ENCODE measurements around the gene PTMS.

Gene PTMS

DNA sequence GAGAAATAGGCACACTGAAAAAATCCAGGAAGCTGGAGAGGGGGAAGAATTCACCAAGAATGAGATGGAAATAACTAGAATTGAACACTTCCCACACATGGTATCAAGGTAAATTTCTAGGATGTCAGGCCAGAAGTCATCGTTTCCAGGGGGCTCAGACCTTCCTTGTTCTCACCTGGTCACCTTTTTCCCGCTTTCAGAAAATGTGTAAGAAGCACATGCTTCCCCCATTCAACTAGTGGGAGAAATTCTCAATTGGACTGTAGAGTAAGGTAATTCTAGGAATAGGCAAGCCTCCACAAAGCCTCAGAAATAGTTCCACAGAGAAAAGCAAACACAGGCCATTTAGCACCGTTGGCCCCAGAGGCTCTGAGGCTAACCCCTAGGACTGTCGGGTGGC is 2.8 kb upstream of the PTMS start:
- no peaks in the 10 kb centered on the region for H3K9me3 ChIP-seq (ENCODE audit: control insufficient read depth, low read length)
- no peaks in the 10 kb centered on the region for H3K79me1 ChIP-seq (replicated peaks; ENCODE audit: low read length, poor library complexity, severe bottlenecking)
- peak overlapping the region; percentile 76 to 98 for H3K4ac ChIP-seq (ENCODE audit: low read depth in 1 of 2, low read length in 2 of 2)
- peak overlapping the region; percentile 82 to 90 for H3K18ac ChIP-seq (ENCODE audit: low read depth in 1 of 2, low read length in 2 of 2)
- H3K27me3 ChIP-seq (ENCODE audit: control insufficient read depth in 1 of 2, insufficient read depth in 1 of 2, low read length in 2 of 2): no peaks in the 10 kb centered on the region
- H2BK5ac ChIP-seq (ENCODE audit: low read depth, low read length, poor library complexity, severe bottlenecking): peak overlapping the region; percentile 48
- H2BK15ac ChIP-seq (ENCODE audit: low read depth, poor library complexity, severe bottlenecking): peak overlapping the region; percentile 55
- H3K23ac ChIP-seq (ENCODE audit: low read length in 2 of 2): no peak overlapping the region
- DNase-seq: no peak
- peak overlapping the region in 1 of 2 experiments; percentile 61 for H3K4me3 ChIP-seq (ENCODE audit: insufficient read depth in 1 of 2, low read depth in 1 of 2, low read length in 2 of 2)
- 74% methylated on average over 3 of the region's 4 CpGs for WGBS
- peak overlapping the region; percentile 97 for H3K27ac ChIP-seq (ENCODE audit: low read length, poor library complexity, severe bottlenecking)
- H4K91ac ChIP-seq (ENCODE audit: low read length): peak overlapping the region; percentile 67
- no peak overlapping the region for H3K4me2 ChIP-seq (ENCODE audit: low read length, poor library complexity, severe bottlenecking)
- H3K9ac ChIP-seq (ENCODE audit: low read length): peak overlapping the region; percentile 68
- peak overlapping the region; percentile 71 for H2BK120ac ChIP-seq (ENCODE audit: low read depth, low read length)
- no peaks in the 10 kb centered on the region for H3K36me3 ChIP-seq (ENCODE audit: control insufficient read depth in 1 of 2, insufficient read depth in 2 of 2, low read depth in 1 of 2, low read length in 2 of 2)
- no peak overlapping the region for H2AFZ ChIP-seq (ENCODE audit: low read depth, low read length)
- peak overlapping the region; percentile 75 to 82 for H2BK12ac ChIP-seq (ENCODE audit: low read length in 2 of 2)
- H4K8ac ChIP-seq (ENCODE audit: low read length): peak overlapping the region; percentile 71
- peaks cover 18% of the 10 kb centered on the region for H3K4me1 ChIP-seq (ENCODE audit: control insufficient read depth, insufficient read depth, low read depth, low read length)
- peak overlapping the region; percentile 99 for H2AK5ac ChIP-seq (ENCODE audit: low read length, severe bottlenecking)
- H3K14ac ChIP-seq (ENCODE audit: low read length in 2 of 2): no peak overlapping the region

DNA sequence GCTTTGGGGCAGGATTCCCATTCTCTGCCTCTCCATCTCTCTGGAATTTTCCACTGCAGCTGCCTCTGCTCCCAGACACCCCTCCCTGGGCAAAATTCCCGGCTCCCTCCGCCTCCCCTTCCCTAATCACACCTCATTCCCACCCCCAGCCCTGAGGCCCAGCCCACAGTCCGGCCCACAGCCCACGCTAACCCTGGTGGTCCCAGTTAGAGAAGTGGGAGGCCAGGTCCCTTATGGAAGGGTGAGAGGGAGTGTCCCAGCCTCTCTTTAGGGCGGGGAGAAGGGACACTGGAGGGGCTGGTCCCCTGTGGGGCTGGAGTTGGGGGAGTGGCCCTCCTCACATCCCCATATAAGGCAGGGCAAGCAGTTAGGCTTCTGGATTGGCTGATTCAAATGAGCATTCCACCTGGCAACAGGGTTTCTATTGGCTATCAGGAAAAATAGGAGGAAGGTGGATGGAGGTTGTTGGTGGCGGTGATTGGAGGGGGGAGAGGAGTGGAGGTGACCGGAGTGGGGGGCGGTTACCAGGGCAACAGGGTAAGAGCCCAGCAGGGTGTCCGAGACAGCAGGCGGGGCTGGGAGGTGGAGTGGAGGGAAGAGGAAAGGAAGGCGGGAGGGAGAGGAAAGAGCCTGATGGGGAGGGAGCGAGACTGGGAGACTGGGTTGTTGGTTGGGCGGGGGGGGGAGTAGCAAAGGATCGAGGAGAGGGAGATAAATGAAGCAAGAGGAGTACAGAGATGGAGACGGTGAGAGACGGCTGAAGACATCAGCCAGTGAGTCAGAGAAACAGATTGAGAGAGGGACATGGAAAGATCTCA is 1.9 kb upstream of the PTMS start:
- Histone ChIP-seq H3K9ac (ENCODE audit: low read length) (peak overlapping the region; percentile 68), H3K36me3 (ENCODE audit: control insufficient read depth in 1 of 2, insufficient read depth in 2 of 2, low read depth in 1 of 2, low read length in 2 of 2) (no peaks in the 10 kb centered on the region), H3K79me1 (replicated peaks; ENCODE audit: low read length, poor library complexity, severe bottlenecking) (no peaks in the 10 kb centered on the region), H3K18ac (ENCODE audit: low read depth in 1 of 2, low read length in 2 of 2) (peak overlapping the region; percentile 82 to 90), H3K27me3 (ENCODE audit: control insufficient read depth in 1 of 2, insufficient read depth in 1 of 2, low read length in 2 of 2) (no peaks in the 10 kb centered on the region), H2BK12ac (ENCODE audit: low read length in 2 of 2) (peak overlapping the region; percentile 57 to 82), H3K23ac (ENCODE audit: low read length in 2 of 2) (no peak overlapping the region), H3K4me2 (ENCODE audit: low read length, poor library complexity, severe bottlenecking) (peak overlapping the region; percentile 55), H4K91ac (ENCODE audit: low read length) (peak overlapping the region; percentile 67), H3K4me1 (ENCODE audit: control insufficient read depth, insufficient read depth, low read depth, low read length) (peaks cover 26% of the 10 kb centered on the region), H2AK5ac (ENCODE audit: low read length, severe bottlenecking) (peak overlapping the region; percentile 99), H3K4me3 (ENCODE audit: insufficient read depth in 1 of 2, low read depth in 1 of 2, low read length in 2 of 2) (peak overlapping the region in 1 of 2 experiments; percentile 61), H3K27ac (ENCODE audit: low read length, poor library complexity, severe bottlenecking) (peak overlapping the region; percentile 97), H3K14ac (ENCODE audit: low read length in 2 of 2) (no peak overlapping the region), H4K8ac (ENCODE audit: low read length) (peak overlapping the region; percentile 71), H2BK15ac (ENCODE audit: low read depth, poor library complexity, severe bottlenecking) (peak overlapping the region; percentile 55), H3K4ac (ENCODE audit: low read depth in 1 of 2, low read length in 2 of 2) (peak overlapping the region in 1 of 2 experiments; percentile 98), H3K9me3 (ENCODE audit: control insufficient read depth, low read length) (no peaks in the 10 kb centered on the region), H2BK120ac (ENCODE audit: low read depth, low read length) (peak overlapping the region; percentile 71), H2AFZ (ENCODE audit: low read depth, low read length) (no peak overlapping the region), H2BK5ac (ENCODE audit: low read depth, low read length, poor library complexity, severe bottlenecking) (peak overlapping the region; percentile 48)
- peak; percentile 100 for DNase-seq
- WGBS: under 1% methylated on average over 16 of the region's 16 CpGs

DNA sequence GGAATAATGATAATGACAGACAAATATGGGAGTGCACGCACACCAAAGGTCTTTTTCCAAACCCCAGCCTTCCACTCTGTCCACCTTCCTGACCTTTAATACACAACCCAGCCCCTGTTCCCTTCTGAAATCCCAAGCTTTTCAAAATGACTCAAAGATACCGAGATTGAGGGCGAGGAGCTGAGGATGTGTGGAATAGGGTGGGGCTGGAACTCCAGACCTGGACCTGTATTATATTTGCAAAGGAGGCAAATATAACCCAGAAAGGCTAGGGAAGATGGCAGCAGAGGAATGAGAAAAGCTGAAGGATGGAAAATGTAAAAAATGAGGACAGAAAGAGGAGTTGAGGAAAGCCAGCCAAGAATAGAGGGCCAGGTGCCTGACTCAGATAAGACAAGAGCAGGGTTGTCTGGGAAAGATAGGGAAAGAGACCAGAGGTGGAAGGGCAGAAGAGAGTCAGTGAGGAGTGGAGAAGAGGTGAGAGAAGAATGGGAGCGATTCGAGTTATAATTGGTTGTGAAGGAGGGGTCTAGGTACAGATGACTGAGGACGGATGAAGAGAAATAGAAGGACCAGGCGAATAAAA is 1.0 kb upstream of the PTMS start:
- H2BK120ac ChIP-seq (ENCODE audit: low read depth, low read length): peak overlapping the region; percentile 67
- H2BK12ac ChIP-seq (ENCODE audit: low read length in 2 of 2): peak overlapping the region; percentile 65 to 93
- peak overlapping the region; percentile 53 for H2BK5ac ChIP-seq (ENCODE audit: low read depth, low read length, poor library complexity, severe bottlenecking)
- H3K9ac ChIP-seq (ENCODE audit: low read length): peak overlapping the region; percentile 72
- H3K4me3 ChIP-seq (ENCODE audit: insufficient read depth in 1 of 2, low read depth in 1 of 2, low read length in 2 of 2): peak overlapping the region in 1 of 2 experiments; percentile 76
- H3K4me1 ChIP-seq (ENCODE audit: control insufficient read depth, insufficient read depth, low read depth, low read length): peaks cover 32% of the 10 kb centered on the region
- peak overlapping the region; percentile 99 for H2AK5ac ChIP-seq (ENCODE audit: low read length, severe bottlenecking)
- peak overlapping the region; percentile 19 to 91 for H3K4ac ChIP-seq (ENCODE audit: low read depth in 1 of 2, low read length in 2 of 2)
- 13% methylated on average over 6 of the region's 7 CpGs for WGBS
- H4K8ac ChIP-seq (ENCODE audit: low read length): peak overlapping the region; percentile 29
- peak; percentile 38 for DNase-seq
- no peak overlapping the region for H3K23ac ChIP-seq (ENCODE audit: low read length in 2 of 2)
- peaks cover 5 to 9% of the 10 kb centered on the region in 2 experiments for H3K36me3 ChIP-seq (ENCODE audit: control insufficient read depth in 1 of 2, insufficient read depth in 2 of 2, low read depth in 1 of 2, low read length in 2 of 2)
- H2AFZ ChIP-seq (ENCODE audit: low read depth, low read length): no peak overlapping the region
- H3K79me1 ChIP-seq (replicated peaks; ENCODE audit: low read length, poor library complexity, severe bottlenecking): peaks cover 6% of the 10 kb centered on the region
- H3K9me3 ChIP-seq (ENCODE audit: control insufficient read depth, low read length): no peaks in the 10 kb centered on the region
- peak overlapping the region; percentile 92 for H3K27ac ChIP-seq (ENCODE audit: low read length, poor library complexity, severe bottlenecking)
- peak overlapping the region; percentile 51 for H3K4me2 ChIP-seq (ENCODE audit: low read length, poor library complexity, severe bottlenecking)
- H3K18ac ChIP-seq (ENCODE audit: low read depth in 1 of 2, low read length in 2 of 2): peak overlapping the region; percentile 45 to 94
- no peaks in the 10 kb centered on the region for H3K27me3 ChIP-seq (ENCODE audit: control insufficient read depth in 1 of 2, insufficient read depth in 1 of 2, low read length in 2 of 2)
- H4K91ac ChIP-seq (ENCODE audit: low read length): peak overlapping the region; percentile 62
- H3K14ac ChIP-seq (ENCODE audit: low read length in 2 of 2): no peak overlapping the region
- no peak overlapping the region for H2BK15ac ChIP-seq (ENCODE audit: low read depth, poor library complexity, severe bottlenecking)

Measured in mesenchymal stem cell (in vitro differentiated cells and primary cell).